Measurements from ENCODE around the gene ZER1.
A peak's percentile ranks its signal among the peaks of the same experiment; 100 is the strongest.
"Not testable (repeated sequence)": the region's sequence is repeated elsewhere in the genome, so short reads cannot be mapped to it uniquely, and the experiment has no call there.

ZER1 gene

DNA sequence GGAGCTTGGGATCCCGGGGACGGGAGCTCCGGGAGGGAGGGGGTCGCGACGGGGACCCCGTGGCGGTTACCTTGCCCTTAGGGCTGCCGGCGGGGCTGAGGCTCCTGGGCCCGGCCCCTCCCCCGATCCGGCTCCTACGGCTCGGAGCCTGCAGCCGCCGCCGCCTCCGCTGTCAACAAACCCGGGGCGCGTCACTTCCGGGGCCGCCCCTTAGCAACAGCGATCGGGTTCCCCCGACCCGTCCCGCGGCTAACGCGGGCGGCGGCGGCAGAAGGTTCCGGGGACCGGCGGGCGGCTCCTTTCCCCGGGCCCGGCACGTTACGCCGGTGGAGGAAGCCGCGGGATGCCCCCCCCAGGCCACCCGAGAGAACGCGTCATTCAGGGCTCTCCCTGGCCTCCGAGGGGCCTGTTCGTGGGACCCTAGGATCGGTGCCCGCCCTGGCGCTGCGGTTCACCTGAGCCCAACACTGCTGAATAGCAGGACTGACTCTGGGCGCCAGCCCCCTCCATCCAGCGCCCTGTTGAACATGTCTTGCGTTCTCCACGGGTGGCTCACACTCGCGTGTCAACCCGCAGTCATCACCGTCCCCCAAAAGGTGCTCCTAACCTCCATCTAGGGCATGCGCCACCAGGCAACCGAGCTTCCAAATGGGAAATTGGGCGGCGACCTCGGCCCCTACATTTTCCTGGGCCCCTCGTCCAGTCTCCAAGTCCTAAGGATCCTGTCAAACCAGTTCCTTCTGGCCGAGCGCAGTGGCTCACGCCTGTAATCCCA lies at the start of gene ZER1:
Gene ZER1, minus strand, starts transcription at position 183 of the 775 bp plus-strand sequence. CDS start 16,362 bp downstream, outside the sequence.
- peak; percentile 72 for DNase-seq

GRCh38 chr9:128820665-128821583 lies 49.2 kb upstream of the ZER1 start:
- no peak for DNase-seq

- DNase-seq: no peak
Observed at GRCh38 chr9:128819716-128820664, 48.3 kb upstream of the ZER1 start.

GRCh38 chr9:128818839-128819715 lies 47.4 kb upstream of the ZER1 start:
- no peak for DNase-seq

DNA sequence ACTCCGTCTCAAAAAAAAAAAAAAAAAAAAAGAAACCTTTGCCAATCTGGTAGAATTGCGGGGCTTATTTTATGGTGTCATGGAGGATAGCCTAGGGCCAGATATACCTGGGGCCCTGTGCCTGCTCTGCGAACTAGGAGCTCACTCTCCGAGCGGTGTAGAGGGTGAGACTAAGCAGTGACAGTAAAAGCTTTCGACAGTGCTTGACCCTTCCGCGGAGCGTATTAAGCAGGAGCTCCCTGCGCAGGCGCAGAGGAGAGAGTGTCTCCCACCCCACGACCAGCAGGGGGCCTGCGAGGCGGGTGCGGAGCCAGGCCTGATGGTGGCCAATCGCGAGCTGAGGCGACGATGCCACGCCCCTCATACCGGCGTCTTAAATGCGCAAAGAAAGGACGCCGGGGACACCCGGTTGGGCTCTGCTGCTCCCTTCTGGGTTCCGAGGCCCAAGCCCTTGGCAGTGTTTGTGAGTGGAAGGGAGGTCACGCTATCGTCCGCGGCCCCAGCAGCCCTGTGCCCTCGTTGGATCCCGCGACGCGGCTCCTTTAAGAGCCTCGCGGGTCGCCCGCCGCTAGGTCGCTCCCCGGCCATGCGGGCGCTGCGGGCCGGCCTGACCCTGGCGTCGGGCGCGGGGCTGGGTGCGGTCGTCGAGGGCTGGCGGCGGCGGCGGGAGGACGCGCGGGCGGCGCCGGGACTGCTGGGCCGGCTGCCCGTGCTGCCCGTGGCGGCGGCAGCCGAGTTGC lies 46.5 kb upstream of the ZER1 start, which contains the start of gene ENDOG:
Gene ENDOG, plus strand, starts transcription at position 402 of the 740 bp plus-strand sequence. Its CDS starts 185 bp downstream, at position 587.
- DNase-seq: peak; percentile 98

GRCh38 chr9:128810873-128811272 lies 39.1 kb upstream of the ZER1 start:
- DNase-seq: no peak

GRCh38 chr9:128809831-128810230 lies 38.1 kb upstream of the ZER1 start:
- DNase-seq: no peak

- no peak for DNase-seq
Observed at GRCh38 chr9:128809036-128809599, 37.4 kb upstream of the ZER1 start.

- DNase-seq: no peak
Observed at GRCh38 chr9:128808543-128808942, 36.8 kb upstream of the ZER1 start.

DNA sequence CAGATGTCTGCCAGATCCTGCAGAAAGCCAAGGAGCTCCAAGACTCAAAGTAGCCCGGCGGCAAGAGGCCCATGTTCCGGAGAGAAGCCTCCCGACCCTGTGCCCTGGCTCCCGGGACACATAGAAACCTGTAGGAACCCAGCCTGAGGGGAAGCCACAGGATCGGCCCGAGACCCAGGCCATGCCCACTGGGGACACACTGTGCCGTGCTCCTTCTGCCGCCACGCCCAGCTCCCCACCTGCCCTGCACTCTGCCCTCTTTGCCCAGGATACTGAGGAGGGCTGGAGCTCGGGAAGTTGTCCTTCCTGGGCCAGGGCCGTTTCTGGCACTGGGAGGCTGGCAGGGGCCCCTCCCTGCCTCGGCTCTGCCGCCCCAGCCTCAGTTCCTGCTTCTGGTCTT lies 36.1 kb upstream of the ZER1 start:
- no peak for DNase-seq

- no peak for DNase-seq
Observed at GRCh38 chr9:128805661-128806060, 33.9 kb upstream of the ZER1 start.

DNA sequence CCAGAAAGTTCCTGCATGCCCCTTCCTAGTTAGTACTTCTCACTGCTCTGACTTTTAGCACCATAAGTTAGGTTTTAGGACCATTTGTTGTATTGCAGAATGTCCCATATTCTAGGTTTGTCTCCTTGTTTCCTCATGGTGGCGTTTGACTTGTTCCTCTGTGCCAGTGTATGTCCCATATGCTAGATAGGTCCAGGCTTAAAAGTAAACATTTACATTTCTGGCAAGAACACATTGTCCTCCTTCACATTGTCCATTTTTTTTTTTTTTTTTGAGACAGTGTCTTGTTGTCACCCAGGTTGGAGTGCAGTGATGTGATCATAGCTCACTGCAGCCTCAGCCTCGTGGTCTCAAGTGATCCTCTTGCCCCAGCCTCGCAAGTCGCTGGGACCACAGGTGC lies 30.8 kb upstream of the ZER1 start:
- DNase-seq: no peak

DNA sequence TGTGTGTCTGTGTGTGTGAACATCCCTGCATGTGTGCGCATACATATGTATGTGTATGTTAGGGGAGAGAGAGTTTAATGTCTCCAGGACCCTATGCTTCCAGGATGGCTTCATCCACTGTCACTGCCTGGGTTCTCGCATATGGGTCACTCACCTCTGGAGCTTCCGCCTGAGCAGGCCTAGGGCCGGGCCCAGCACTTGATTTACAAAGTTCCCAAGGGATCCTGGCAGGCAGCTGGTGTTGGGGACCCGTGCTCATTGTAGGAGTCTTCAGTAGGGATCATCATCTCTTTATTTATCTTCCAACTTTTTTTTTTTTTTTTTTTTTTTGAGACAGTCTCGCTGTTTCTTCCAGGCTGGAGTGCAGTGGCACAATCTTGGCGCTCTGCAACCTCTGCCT lies 28.3 kb upstream of the ZER1 start:
- no peak for DNase-seq

DNA sequence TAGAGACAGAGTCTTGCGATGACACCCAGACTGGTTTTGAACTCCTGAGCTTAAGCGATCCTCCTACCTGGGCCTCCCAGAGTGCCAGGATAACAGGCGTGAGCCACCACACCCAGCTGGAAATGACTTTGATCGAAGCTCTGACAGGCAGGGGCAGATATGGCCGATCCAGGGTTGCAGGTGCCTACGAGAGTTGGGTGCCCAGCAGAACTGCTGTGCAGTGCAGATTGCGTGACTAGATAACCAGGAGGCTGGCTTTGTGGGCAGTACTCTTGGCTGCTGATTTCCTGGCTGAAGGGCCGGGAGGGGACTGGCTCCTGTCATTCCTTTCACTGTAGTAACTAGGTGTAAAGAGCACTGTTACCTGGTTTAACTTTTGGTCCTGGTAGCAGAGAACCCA lies 27.2 kb upstream of the ZER1 start:
- DNase-seq: no peak

DNA sequence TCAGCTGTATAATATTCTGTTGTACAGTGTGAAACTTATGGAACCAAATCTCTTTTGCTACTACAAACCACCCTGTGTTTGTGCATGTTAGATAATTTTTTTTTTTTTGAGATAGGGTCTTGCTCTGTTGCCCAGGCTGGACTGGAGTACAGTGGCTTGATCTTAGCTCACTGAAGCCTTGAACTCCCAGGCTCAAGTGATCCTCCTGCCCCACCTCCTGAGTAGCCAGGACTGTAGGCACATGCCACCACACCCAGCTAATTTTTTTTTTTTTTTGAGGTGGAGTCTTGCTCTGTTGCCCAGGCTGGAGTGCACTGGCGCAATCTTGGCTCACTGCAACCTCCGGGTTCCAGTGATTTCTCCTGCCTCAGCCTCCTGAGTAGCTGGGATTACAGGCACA lies 23.2 kb upstream of the ZER1 start:
- DNase-seq: not testable (repeated sequence)

DNA sequence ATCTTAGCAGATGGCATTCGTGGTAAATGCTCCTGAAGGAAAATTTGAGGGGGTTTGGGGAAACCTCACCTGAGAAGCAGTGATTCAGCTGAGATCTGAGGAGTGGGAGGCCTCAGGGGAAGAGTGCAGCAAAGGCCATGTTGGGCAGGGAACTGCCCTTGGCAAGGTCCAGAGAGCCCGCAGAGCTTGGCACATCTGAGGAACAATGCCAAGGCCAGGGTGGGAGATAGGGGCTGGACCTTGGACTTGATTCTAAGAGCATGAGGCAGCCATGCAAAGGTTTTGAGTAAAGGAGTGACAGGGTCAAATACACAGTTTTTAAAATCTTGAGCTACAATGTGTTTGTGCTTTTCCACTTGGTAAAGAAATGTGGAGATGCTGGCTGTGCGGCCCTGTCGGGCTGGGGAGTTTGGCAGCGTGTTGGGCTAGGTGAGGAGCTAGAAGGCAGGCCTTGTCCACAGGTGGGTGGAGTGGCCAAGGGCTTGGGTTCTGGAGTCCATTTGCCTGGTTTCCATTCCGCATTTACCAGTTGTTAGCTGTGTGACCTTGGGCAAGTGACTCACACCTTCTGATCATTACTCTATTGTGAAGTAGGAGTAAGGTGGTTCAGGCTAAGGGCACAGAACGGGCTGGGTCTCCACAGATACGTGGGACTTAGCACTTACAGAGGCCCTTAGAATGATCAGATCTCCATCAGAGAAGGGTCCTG lies 21.4 kb upstream of the ZER1 start:
- DNase-seq: no peak

DNA sequence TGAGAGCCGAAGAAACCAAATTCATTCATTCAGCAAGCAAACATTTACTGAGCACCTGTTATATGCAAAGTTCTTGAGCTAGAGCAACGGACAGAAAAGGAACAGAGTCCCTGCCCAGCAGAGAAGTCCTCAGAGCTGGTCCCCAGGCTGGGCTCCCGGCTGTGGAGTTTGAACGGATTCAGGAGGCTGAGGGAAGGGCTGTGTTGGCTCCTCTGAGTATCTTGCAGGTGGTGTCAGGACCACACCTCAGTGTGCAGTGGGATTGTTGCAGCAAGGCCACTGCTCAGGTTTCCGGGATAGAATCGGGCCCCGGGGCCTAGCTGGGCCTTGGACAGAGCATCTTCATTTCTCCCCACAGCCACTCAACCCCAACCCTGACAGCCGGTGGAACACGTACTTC lies 20.4 kb upstream of the ZER1 start:
- no peak for DNase-seq

DNA sequence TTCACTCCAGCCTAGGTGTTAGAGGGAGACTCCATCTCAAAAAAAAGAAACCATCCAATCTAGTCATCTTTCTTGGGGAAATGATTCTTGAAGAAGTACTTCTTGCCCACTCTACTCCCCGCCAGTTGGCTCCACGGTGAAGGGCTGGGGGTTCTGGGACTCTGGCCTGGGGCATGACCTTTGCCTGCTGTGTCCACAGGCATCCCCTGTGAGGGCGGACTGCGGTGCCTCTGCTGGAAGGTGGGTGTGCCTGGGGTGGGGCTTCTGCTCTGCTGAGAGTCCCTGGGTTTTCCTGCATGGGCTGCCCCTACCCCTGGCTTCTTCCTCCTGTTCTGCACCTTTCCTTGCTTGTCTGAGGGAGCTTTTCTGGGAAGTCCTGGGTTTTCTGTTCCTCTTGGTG lies 18.8 kb upstream of the ZER1 start:
- DNase-seq: no peak

DNA sequence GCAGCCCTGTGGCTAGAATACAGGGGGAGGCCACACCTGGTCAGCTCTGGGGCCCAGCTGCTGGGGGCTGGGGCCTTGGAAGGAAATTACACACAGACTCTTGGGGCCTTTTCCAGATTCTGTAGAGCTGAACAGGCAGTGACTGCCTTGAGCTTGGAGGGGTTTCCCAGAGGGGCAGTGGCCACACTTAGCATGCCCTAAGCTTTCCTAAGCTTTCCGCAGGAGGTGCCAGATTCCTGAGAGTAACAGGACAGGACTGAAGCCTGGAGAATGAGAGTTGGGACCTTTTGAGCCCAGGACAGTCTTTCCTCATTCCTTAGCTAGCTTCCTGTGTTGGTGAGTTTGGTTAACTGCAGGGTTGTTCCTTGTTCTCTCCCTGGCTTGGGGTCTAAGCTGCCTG lies 16.7 kb upstream of the ZER1 start:
- DNase-seq: no peak

DNA sequence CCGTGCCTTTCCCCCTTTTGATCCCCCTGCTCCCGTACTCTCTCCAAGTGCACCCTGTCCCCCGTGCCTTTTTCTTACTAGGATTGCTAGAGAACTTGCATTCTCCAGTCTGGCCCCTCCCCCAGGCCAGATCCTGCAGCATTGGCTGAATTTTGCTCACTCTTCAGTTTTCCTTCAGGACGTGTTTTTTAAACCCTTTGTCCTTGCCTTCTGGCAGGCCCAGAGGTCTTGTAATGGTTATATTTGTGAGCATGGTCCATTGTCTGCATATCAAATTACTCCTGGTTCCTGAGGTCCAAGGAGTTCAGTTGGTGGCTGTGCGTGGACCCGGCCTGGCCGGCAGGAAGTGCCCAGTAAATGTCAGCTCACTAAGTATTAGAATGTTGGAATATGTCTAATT lies 15.9 kb upstream of the ZER1 start:
- no peak for DNase-seq

Measured in NCI-H1048 (cell line).